Neural cell (in vitro differentiated cells): ENCODE results near the gene TF. TPM values are rescaled to one million over a fixed set of nuclear protein-coding genes. Genes with fewer than 3 reads are reported as not detected.

Experiments
- H2AFZ ChIP-seq: fragments of 200-600, 300-800 bp; sonication (generic), shearing (Covaris generic); 2 replicates; pipeline ENCODE4 v1.6.0; 2014; ENCODE audit warnings: low read depth, mild to moderate bottlenecking, antibody characterized with exemption, low read length, moderate library complexity
- H3F3A ChIP-seq: fragments of 200-600 bp; shearing (Covaris generic); 2 replicates; pipeline ENCODE4 v1.6.1; 2016; ENCODE audit warnings: mild to moderate bottlenecking, moderate library complexity, mixed read lengths, antibody characterized with exemption, low read length; ENCODE audit not compliant: insufficient read depth, poor library complexity, severe bottlenecking
- H3K27ac ChIP-seq: fragments of 200-600, 300-800 bp; sonication (generic), shearing (Covaris generic); 2 replicates; pipeline ENCODE4 v1.5.1; 2014; ENCODE audit warnings: mild to moderate bottlenecking, low read length, moderate library complexity
- H3K27me3 ChIP-seq: fragments of 300-800, 200-600 bp; sonication (generic), shearing (Covaris generic); 2 replicates; pipeline ENCODE4 v1.6.0; 2014; ENCODE audit warnings: mild to moderate bottlenecking, low read depth, low read length, moderate library complexity; ENCODE audit not compliant: insufficient read depth
- H3K36me3 ChIP-seq: fragments of 300-800, 200-600 bp; sonication (generic), shearing (Covaris generic); 2 replicates; pipeline ENCODE4 v1.5.1; 2014; ENCODE audit warnings: mild to moderate bottlenecking, antibody characterized with exemption, low read length, moderate library complexity; ENCODE audit not compliant: insufficient read depth
- H3K4me2 ChIP-seq: fragments of 300-800, 200-600 bp; sonication (generic), shearing (Covaris generic); 2 replicates; pipeline ENCODE4 v1.6.0; 2014; ENCODE audit warnings: mild to moderate bottlenecking, low read length
- H3K4me3 ChIP-seq: fragments of 300-800, 200-600 bp; sonication (generic), shearing (Covaris generic); 2 replicates; pipeline ENCODE4 v1.5.1; 2014; ENCODE audit warnings: mild to moderate bottlenecking, low read length, moderate library complexity
- H3K79me2 ChIP-seq: fragments of 200-600 bp; shearing (Covaris generic); replicated peaks from 2 replicates; pipeline ENCODE4 v1.6.0; 2014; ENCODE audit warnings: mild to moderate bottlenecking, low read length, moderate library complexity; ENCODE audit not compliant: insufficient read depth
- H3K9ac ChIP-seq: fragments of 300-800, 200-600 bp; sonication (generic), shearing (Covaris generic); 2 replicates; pipeline ENCODE4 v1.6.1; 2016; ENCODE audit warnings: mild to moderate bottlenecking, low read length, mixed read lengths
- H3K9me2 ChIP-seq: fragments of 200-600 bp; shearing (Covaris generic); 2 replicates; pipeline ENCODE4 v1.6.1; 2016; ENCODE audit warnings: mild to moderate bottlenecking, low read length, mixed read lengths; ENCODE audit not compliant: insufficient read depth
- H3K9me3 ChIP-seq: fragments of 200-600, 300-800 bp; sonication (generic), shearing (Covaris generic); 2 replicates; pipeline ENCODE4 v1.6.1; 2016; ENCODE audit warnings: mild to moderate bottlenecking, mixed run types, low read length, moderate library complexity, mixed read lengths
- H4K20me1 ChIP-seq: fragments of 200-600 bp; shearing (Covaris generic); 2 replicates; pipeline ENCODE4 v1.6.1; 2016; ENCODE audit warnings: mild to moderate bottlenecking, mixed run types; ENCODE audit not compliant: insufficient read depth
- EP300 ChIP-seq: fragments of 450-650 bp; conservative IDR thresholded peaks from 2 replicates; pipeline ENCODE4 v1.6.1; 2014; ENCODE audit warnings: antibody characterized with exemption, mild to moderate bottlenecking, moderate library complexity; ENCODE audit not compliant: poor library complexity, severe bottlenecking
- EZH2 ChIP-seq: fragments of 200-600, 300-800 bp; shearing (Covaris generic), sonication (generic); IDR thresholded peaks from 2 replicates; pipeline ENCODE4 v1.6.1; 2014; ENCODE audit warnings: antibody characterized with exemption, low read length, borderline replicate concordance, mild to moderate bottlenecking; ENCODE audit not compliant: insufficient read depth, poor library complexity, severe bottlenecking
- MXI1 ChIP-seq: fragments of 450-650 bp; conservative IDR thresholded peaks from 2 replicates; pipeline ENCODE4 v1.6.1; 2014; ENCODE audit warnings: antibody characterized with exemption, mild to moderate bottlenecking; ENCODE audit not compliant: poor library complexity, severe bottlenecking
- POLR2AphosphoS5 ChIP-seq: IDR thresholded peaks from 2 replicates; pipeline ENCODE4 v1.6.1; 2012
- RAD21 ChIP-seq: fragments of 450-650 bp; conservative IDR thresholded peaks from 2 replicates; pipeline ENCODE4 v1.6.1; 2014; ENCODE audit warnings: antibody characterized with exemption, mild to moderate bottlenecking, moderate library complexity
- SMC3 ChIP-seq: fragments of 450-650 bp; conservative IDR thresholded peaks from 2 replicates; pipeline ENCODE4 v1.6.1; 2014; ENCODE audit warnings: antibody characterized with exemption, mild to moderate bottlenecking, moderate library complexity; ENCODE audit not compliant: poor library complexity
- TAF1 ChIP-seq: IDR thresholded peaks from 2 replicates; pipeline ENCODE4 v1.6.1; 2012; ENCODE audit warnings: low read depth
- polyA plus RNA-seq: library from polyadenylated mRNA; depleted of rRNA; stranded (reverse); fragments of >200 nt; gene quantifications from 2 replicates; pipeline ENCODE4 v1.2.3, GENCODE V29; 2014
- TF ChIP-seq, protein P1 (sequence below): fragments of 450-650 bp; IDR thresholded peaks from 2 replicates; pipeline ENCODE4 v1.5.1; 2014; ENCODE audit warnings: antibody characterized with exemption, mild to moderate bottlenecking, moderate library complexity; ENCODE audit not compliant: poor library complexity, severe bottlenecking
- TF ChIP-seq, protein P2 (sequence below): IDR thresholded peaks from 2 replicates; pipeline ENCODE4 v1.6.1; 2012; ENCODE audit warnings: borderline replicate concordance

Gene TF
- polyA plus RNA-seq, 1 donor from 2014 or later = 1.4 TPM

DNA sequence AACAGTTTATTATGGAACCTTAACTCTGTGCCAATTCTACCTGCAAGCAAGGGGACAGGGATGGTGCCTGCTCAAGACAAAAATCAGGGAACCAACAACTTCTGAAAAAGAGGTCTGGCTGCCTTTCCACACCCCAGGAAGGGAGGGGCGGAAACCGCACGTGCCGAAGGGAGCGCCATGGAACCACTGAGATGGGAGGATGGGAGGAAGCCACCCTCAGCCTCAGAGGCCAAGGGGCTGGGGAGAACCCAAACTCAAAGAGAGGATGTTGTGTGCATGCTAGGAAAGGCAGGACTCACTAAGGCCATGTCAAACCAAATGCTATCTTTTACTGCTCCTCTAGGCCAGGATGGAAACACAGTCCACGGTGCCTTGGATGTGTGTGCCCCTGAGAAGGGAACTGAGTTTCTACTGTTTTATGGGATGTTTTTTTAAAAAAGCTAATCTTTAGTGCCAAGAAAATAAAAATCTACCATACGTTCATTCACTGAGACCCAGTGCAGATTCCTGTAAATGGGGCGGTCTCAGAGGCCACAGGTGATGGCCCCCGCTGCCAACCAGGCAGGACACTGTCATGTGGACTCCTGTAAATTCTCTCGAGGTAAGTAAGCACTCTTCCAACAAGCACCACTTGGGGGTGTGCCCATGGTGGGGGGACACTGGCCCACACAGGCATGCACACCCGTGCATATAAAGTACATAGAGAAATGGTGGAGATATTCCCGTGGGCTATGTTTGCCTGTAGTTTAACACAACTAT is 80.0 kb downstream of the TF start:
- Histone ChIP-seq H3K9me2 (no peaks in the 10 kb centered on the region), H3K27me3 (no peaks in the 10 kb centered on the region), H3K4me2 (no peak overlapping the region), H3F3A (no peaks in the 10 kb centered on the region), H3K9me3 (no peaks in the 10 kb centered on the region), H2AFZ (no peak overlapping the region), H3K9ac (no peak overlapping the region), H3K79me2 (no peaks in the 10 kb centered on the region), H3K4me3 (no peak overlapping the region), H3K27ac (no peak overlapping the region), H4K20me1 (no peaks in the 10 kb centered on the region), H3K36me3 (peaks cover 4% of the 10 kb centered on the region)
- TF ChIP-seq POLR2AphosphoS5 = no peak
- TF ChIP-seq EP300 = no peak
- TF ChIP-seq, protein P1, sequence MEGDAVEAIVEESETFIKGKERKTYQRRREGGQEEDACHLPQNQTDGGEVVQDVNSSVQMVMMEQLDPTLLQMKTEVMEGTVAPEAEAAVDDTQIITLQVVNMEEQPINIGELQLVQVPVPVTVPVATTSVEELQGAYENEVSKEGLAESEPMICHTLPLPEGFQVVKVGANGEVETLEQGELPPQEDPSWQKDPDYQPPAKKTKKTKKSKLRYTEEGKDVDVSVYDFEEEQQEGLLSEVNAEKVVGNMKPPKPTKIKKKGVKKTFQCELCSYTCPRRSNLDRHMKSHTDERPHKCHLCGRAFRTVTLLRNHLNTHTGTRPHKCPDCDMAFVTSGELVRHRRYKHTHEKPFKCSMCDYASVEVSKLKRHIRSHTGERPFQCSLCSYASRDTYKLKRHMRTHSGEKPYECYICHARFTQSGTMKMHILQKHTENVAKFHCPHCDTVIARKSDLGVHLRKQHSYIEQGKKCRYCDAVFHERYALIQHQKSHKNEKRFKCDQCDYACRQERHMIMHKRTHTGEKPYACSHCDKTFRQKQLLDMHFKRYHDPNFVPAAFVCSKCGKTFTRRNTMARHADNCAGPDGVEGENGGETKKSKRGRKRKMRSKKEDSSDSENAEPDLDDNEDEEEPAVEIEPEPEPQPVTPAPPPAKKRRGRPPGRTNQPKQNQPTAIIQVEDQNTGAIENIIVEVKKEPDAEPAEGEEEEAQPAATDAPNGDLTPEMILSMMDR = no peak
- TF ChIP-seq SMC3 = no peak
- TF ChIP-seq TAF1 = no peak
- TF ChIP-seq EZH2 = no peak
- TF ChIP-seq RAD21 = no peak
- TF ChIP-seq MXI1 = no peak
- TF ChIP-seq, protein P2, sequence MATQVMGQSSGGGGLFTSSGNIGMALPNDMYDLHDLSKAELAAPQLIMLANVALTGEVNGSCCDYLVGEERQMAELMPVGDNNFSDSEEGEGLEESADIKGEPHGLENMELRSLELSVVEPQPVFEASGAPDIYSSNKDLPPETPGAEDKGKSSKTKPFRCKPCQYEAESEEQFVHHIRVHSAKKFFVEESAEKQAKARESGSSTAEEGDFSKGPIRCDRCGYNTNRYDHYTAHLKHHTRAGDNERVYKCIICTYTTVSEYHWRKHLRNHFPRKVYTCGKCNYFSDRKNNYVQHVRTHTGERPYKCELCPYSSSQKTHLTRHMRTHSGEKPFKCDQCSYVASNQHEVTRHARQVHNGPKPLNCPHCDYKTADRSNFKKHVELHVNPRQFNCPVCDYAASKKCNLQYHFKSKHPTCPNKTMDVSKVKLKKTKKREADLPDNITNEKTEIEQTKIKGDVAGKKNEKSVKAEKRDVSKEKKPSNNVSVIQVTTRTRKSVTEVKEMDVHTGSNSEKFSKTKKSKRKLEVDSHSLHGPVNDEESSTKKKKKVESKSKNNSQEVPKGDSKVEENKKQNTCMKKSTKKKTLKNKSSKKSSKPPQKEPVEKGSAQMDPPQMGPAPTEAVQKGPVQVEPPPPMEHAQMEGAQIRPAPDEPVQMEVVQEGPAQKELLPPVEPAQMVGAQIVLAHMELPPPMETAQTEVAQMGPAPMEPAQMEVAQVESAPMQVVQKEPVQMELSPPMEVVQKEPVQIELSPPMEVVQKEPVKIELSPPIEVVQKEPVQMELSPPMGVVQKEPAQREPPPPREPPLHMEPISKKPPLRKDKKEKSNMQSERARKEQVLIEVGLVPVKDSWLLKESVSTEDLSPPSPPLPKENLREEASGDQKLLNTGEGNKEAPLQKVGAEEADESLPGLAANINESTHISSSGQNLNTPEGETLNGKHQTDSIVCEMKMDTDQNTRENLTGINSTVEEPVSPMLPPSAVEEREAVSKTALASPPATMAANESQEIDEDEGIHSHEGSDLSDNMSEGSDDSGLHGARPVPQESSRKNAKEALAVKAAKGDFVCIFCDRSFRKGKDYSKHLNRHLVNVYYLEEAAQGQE = no peak

GRCh38 chr3:133827136-133827535 is 80.9 kb downstream of the TF start:
- Histone ChIP-seq H3K79me2 (no peaks in the 10 kb centered on the region), H3K9me2 (no peaks in the 10 kb centered on the region)

More at GRCh38 chr3:133827136-133827535, 80.9 kb downstream of the TF start:
- no peaks in the 10 kb centered on the region for H3K9me3 ChIP-seq
- H3K27me3 ChIP-seq = no peaks in the 10 kb centered on the region
- no peak overlapping the region for H3K9ac ChIP-seq
- H3K36me3 ChIP-seq = peaks cover 4% of the 10 kb centered on the region
- H3F3A ChIP-seq = no peaks in the 10 kb centered on the region
- no peak overlapping the region for H3K4me2 ChIP-seq
- no peak overlapping the region for H2AFZ ChIP-seq
- no peak overlapping the region for H3K4me3 ChIP-seq
- TF ChIP-seq POLR2AphosphoS5 = no peak
- TF ChIP-seq SMC3 = no peak
- no peak for TF ChIP-seq TAF1
- no peak for TF ChIP-seq EZH2
- TF ChIP-seq RAD21 = no peak
- TF ChIP-seq MXI1 = no peak
- TF ChIP-seq, protein P1 = no peak
- TF ChIP-seq, protein P2 = no peak
- no peak for TF ChIP-seq EP300
- no peaks in the 10 kb centered on the region for H4K20me1 ChIP-seq
- H3K27ac ChIP-seq = no peak overlapping the region
